ENCODE data around the gene PADI6. TPM values are rescaled to one million over a fixed set of nuclear protein-coding genes. Genes with fewer than 3 reads are reported as not detected.

PADI6 gene
- total and polyA plus RNA-seq, 10 of the 15 experiments (the other 5 are each of a cell fraction or from before 2014, with no cell fraction given): not detected

- Histone ChIP-seq H3K4me3 (no peak overlapping the region), H3K27ac (ENCODE audit: control insufficient read depth, insufficient read depth) (no peak overlapping the region), H3K4me2 (ENCODE audit: control insufficient read depth, insufficient read depth) (no peak overlapping the region), H3K9me3 (replicated peaks; ENCODE audit: control insufficient read depth, insufficient read depth, low read length) (no peaks in the 10 kb centered on the region), H3K36me3 (ENCODE audit: control insufficient read depth in 2 of 2, insufficient read depth in 2 of 2, low read length in 1 of 2) (no peaks in the 10 kb centered on the region), H2AFZ (ENCODE audit: control insufficient read depth, low read depth, low read length) (no peak overlapping the region), H3K27me3 (replicated peaks in 1 of 2; ENCODE audit: control insufficient read depth in 2 of 2, insufficient read depth in 2 of 2, low read length in 1 of 2) (no peaks in the 10 kb centered on the region; a peak in 1 of 4 replicates), H3K9ac (ENCODE audit: control insufficient read depth, insufficient read depth, low read length) (no peak overlapping the region), H4K20me1 (ENCODE audit: control insufficient read depth, insufficient read depth) (no peaks in the 10 kb centered on the region), H3K4me1 (ENCODE audit: control insufficient read depth, insufficient read depth, low read length) (no peaks in the 10 kb centered on the region), H3K79me2 (ENCODE audit: control insufficient read depth, insufficient read depth, low read length) (no peaks in the 10 kb centered on the region)
- ChIA-PET CTCF (no interaction called here), RAD21 (ENCODE audit: unreplicated experiment) (no interaction called here), SMC1A (ENCODE audit: uncharacterized antibody, unreplicated experiment) (interaction anchor here (1.0 kb wide), 1 partner anchor 13 kb away, joined by 4 read pairs; no protein-coding TSS in a partner anchor), POLR2A (no interaction called here)
- in situ Hi-C loops (cut with MboI): no loop called here
- 23% methylated on average over 9 of the region's 10 CpGs for WGBS (ENCODE audit: insufficient coverage, insufficient replicate concordance, low lambda C conversion rate, missing lambda C conversion rate)
- no peak for FAIRE-seq
- TF ChIP-seq ESRRA (IDR thresholded peaks at IDR 0.05; ENCODE audit: low read length): no peak
- no peak for TF ChIP-seq MXI1 (IDR thresholded peaks at IDR 0.05; ENCODE audit: low read depth, low read length)
- TF ChIP-seq BCL3 (IDR thresholded peaks at IDR 0.05; ENCODE audit: borderline replicate concordance, insufficient read depth, low read depth, low read length, poor library complexity, severe bottlenecking): no peak
- TF ChIP-seq BRCA1 (IDR thresholded peaks at IDR 0.05; ENCODE audit: low read depth, low read length): no peak
- no peak for TF ChIP-seq YY1 (IDR thresholded peaks at IDR 0.05; ENCODE audit: low read depth, low read length)
- no peak for TF ChIP-seq BCL11A (IDR thresholded peaks at IDR 0.05; ENCODE audit: low read depth, low read length)
- TF ChIP-seq EED (IDR thresholded peaks at IDR 0.05; ENCODE audit: low read depth): no peak
- TF ChIP-seq IRF4 (IDR thresholded peaks at IDR 0.05; ENCODE audit: low read depth, low read length): no peak
- TF ChIP-seq MYC (IDR thresholded peaks at IDR 0.05; ENCODE audit: insufficient read depth, insufficient read length, insufficient replicate concordance, low read length, severe bottlenecking): no peak
- TF ChIP-seq E2F8 (IDR thresholded peaks at IDR 0.05; ENCODE audit: low read depth, partially characterized antibody): no peak
- TF ChIP-seq IKZF2 (IDR thresholded peaks at IDR 0.05): no peak
- TF ChIP-seq ATF2 (IDR thresholded peaks at IDR 0.05; ENCODE audit: low read length): no peak
- TF ChIP-seq ZNF622 (IDR thresholded peaks at IDR 0.05): no peak
- TF ChIP-seq CBX3 (IDR thresholded peaks at IDR 0.05; ENCODE audit: borderline replicate concordance, low read depth): no peak
- TF ChIP-seq USF1 (IDR thresholded peaks at IDR 0.05; ENCODE audit: borderline replicate concordance, extremely low read length, insufficient read depth, low read depth, low read length): no peak
- no peak for TF ChIP-seq SUZ12 (IDR thresholded peaks at IDR 0.05; ENCODE audit: unreplicated experiment)
- TF ChIP-seq ASH2L (IDR thresholded peaks at IDR 0.05; ENCODE audit: borderline replicate concordance, low read depth): no peak
- BruUV-seq (replicated peaks): no TSS peak
- intact Hi-C loops (cut with micrococcal nuclease; ENCODE audit: unreplicated experiment): no loop called here
- DNase-seq (ENCODE audit: low read depth, low spot score): no peak
- ATAC-seq: no peak
These were observed 20.3 kb downstream of the PADI6 start for GRCh38 chr1:17392199-17392740.
